Measurements from ENCODE around the gene AGMO.

The AGMO gene

GRCh38 chr7:15457990-15458955 is 103.5 kb downstream of the AGMO start:
- no peak for TF ChIP-seq CTCF (IDR thresholded peaks at IDR 0.05; ENCODE audit: unreplicated experiment in 3 of 3)
- no peaks in the 10 kb centered on the region for H3K9me3 Mint-ChIP-seq
- no peaks in the 10 kb centered on the region for H3K27me3 Mint-ChIP-seq (ENCODE audit: low read depth)
- no peak overlapping the region for H3K4me3 Mint-ChIP-seq
- H3K27ac Mint-ChIP-seq, result no peak overlapping the region
- no peaks in the 10 kb centered on the region for H3K36me3 Mint-ChIP-seq (ENCODE audit: low read depth)
- H3K4me1 Mint-ChIP-seq, result peaks cover 21% of the 10 kb centered on the region

- Mint-ChIP-seq H3K9me3 (peaks cover 2% of the 10 kb centered on the region), H3K36me3 (ENCODE audit: low read depth) (no peaks in the 10 kb centered on the region), H3K4me3 (no peak overlapping the region), H3K4me1 (peaks cover under 1% of the 10 kb centered on the region), H3K27me3 (ENCODE audit: low read depth) (peaks cover 4% of the 10 kb centered on the region), H3K27ac (no peak overlapping the region)
- TF ChIP-seq CTCF (IDR thresholded peaks at IDR 0.05; ENCODE audit: unreplicated experiment in 3 of 3), result no peak
These were observed 109.1 kb downstream of the AGMO start for GRCh38 chr7:15452670-15453069.

GRCh38 chr7:15446722-15447121 is 115.1 kb downstream of the AGMO start:
- no peak for TF ChIP-seq CTCF (IDR thresholded peaks at IDR 0.05; ENCODE audit: unreplicated experiment in 3 of 3)
- H3K4me1 Mint-ChIP-seq, result no peaks in the 10 kb centered on the region
- H3K4me3 Mint-ChIP-seq, result no peak overlapping the region
- H3K36me3 Mint-ChIP-seq (ENCODE audit: low read depth), result no peaks in the 10 kb centered on the region
- H3K27me3 Mint-ChIP-seq (ENCODE audit: low read depth), result peaks cover 3% of the 10 kb centered on the region
- peaks cover 2% of the 10 kb centered on the region for H3K9me3 Mint-ChIP-seq
- no peak overlapping the region for H3K27ac Mint-ChIP-seq

GRCh38 chr7:15446280-15446679 is 115.5 kb downstream of the AGMO start:
- Mint-ChIP-seq H3K27ac (no peak overlapping the region), H3K9me3 (no peaks in the 10 kb centered on the region), H3K4me1 (no peaks in the 10 kb centered on the region), H3K4me3 (no peak overlapping the region), H3K27me3 (ENCODE audit: low read depth) (no peaks in the 10 kb centered on the region), H3K36me3 (ENCODE audit: low read depth) (no peaks in the 10 kb centered on the region)
- no peak for TF ChIP-seq CTCF (IDR thresholded peaks at IDR 0.05; ENCODE audit: unreplicated experiment in 3 of 3)

- Mint-ChIP-seq H3K9me3 (no peaks in the 10 kb centered on the region), H3K4me3 (no peak overlapping the region), H3K27me3 (ENCODE audit: low read depth) (no peaks in the 10 kb centered on the region), H3K27ac (no peak overlapping the region), H3K4me1 (no peaks in the 10 kb centered on the region), H3K36me3 (ENCODE audit: low read depth) (no peaks in the 10 kb centered on the region)
- no peak for TF ChIP-seq CTCF (IDR thresholded peaks at IDR 0.05; ENCODE audit: unreplicated experiment in 3 of 3)
These were observed 119.9 kb downstream of the AGMO start for GRCh38 chr7:15441915-15442314.

- Mint-ChIP-seq H3K27ac (no peak overlapping the region), H3K4me3 (no peak overlapping the region), H3K27me3 (ENCODE audit: low read depth) (no peaks in the 10 kb centered on the region)
These were observed 121.3 kb downstream of the AGMO start for GRCh38 chr7:15440482-15440881.

More at GRCh38 chr7:15440482-15440881, 121.3 kb downstream of the AGMO start:
- Mint-ChIP-seq H3K9me3 (no peaks in the 10 kb centered on the region), H3K4me1 (no peaks in the 10 kb centered on the region), H3K36me3 (ENCODE audit: low read depth) (no peaks in the 10 kb centered on the region)
- TF ChIP-seq CTCF (IDR thresholded peaks at IDR 0.05; ENCODE audit: unreplicated experiment in 3 of 3), result no peak
